GM18520 (cell line): Measurements from ENCODE around the gene CROCC2.

Experiments
- ATAC-seq: cut with Tn5 transposase; IDR thresholded peaks from one replicate; pipeline ENCODE4 v1.9.1; 2021; ENCODE audit not compliant: unreplicated experiment

The CROCC2 gene

DNA sequence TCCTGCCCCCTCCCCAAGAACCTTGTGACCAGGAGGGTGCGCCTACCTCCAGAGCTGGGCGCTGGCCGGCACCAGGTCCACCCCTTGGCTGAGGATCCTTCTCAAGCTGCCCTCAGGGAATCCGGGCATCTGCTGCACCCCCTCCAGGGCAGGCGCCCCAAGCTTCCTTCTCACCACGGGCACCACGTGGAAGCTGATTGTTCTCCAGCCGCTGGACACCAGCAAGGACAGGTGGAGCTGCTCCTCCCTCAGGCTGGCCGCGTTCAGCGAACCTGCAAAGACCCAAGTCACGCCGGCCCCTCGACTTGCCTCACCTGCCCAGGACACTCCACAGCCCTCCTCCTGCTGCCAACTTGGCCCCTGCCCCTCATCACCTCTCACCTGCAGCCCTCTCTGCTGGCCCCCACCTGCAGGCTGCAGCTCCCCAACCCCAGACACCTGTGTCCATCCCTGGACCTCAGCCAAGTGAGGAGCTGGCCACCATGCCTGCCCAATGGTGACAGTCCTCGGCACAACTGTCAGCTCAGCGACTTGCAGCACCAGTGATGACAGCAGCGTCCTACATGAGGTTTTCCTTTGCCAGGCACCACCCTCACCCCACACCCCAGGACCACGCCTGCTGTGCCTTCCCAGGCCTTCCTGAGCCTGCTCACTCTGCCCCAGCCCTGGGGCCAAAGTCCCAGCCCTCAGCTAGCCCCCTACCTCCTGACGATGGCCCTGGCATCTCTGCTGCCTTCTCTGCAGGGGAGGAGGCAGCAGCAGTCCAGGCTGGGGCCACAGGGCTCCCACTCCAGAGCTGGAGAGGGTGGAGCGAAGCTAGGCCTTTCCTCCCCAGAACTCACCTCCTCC lies 14.4 kb upstream of the CROCC2 start:
- ATAC-seq: no peak

DNA sequence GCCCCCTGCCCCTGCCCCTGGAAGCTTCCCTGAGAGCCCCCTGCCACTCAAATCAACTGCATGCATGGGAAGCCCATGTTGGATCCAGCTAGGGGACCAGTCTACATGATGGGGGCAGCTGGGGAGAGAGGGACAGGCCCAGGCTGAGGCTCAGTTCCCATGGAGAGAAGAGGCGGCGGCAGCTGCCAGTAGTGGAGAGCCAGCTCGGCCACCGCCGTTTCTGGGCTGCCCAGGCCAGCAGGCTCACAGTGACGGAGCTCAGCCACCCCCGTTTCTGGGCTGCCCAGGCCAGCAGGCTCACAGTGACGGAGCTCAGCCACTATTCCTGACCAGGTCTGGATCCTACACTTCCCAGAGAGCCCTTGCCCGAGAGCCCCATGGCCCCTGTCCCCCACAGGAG lies 13.8 kb upstream of the CROCC2 start:
- ATAC-seq: no peak

DNA sequence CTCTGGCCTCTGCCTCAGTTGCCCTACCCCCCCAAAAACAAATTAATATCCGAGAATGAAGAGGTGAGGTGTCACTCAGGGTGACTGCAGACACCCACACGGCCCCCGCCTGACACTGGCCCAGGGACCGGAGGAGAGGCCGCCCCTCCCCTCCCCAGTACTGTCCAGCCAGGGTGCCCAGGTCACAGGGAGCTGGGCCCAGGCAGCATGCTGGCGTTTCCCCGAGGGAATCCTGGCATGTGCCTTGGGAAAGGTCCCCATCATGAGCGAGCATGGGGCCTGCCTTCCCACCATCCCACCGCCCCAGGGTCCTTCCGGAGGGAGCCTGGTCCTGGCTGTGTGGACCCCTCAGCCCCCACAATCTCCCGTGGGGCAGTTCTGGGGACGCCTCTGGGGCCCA lies 13.2 kb upstream of the CROCC2 start:
- no peak for ATAC-seq

GRCh38 chr2:240893363-240893844 lies 12.7 kb upstream of the CROCC2 start:
- ATAC-seq: no peak

DNA sequence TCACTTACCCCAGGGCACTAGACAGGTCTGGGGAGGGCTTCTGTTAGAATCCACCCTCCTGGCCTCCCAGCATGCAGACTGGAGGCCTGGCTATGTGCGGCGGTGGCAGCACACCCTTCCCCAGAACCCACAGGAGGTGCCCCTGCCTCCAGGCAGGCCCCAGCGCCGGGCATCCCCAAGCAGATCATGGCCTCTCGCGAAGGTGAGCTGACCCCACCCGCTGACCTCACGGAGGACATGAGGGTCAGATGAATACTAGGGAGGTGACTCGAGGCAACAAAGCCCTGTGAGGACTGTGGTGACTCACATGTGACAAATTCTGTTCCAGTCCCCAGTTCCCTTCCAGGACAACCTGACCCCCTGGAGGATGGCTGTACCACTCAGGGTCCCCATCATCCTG lies 12.1 kb upstream of the CROCC2 start:
- no peak for ATAC-seq

- no peak for ATAC-seq
Measured at GRCh38 chr2:240894836-240895558, 11.1 kb upstream of the CROCC2 start.

DNA sequence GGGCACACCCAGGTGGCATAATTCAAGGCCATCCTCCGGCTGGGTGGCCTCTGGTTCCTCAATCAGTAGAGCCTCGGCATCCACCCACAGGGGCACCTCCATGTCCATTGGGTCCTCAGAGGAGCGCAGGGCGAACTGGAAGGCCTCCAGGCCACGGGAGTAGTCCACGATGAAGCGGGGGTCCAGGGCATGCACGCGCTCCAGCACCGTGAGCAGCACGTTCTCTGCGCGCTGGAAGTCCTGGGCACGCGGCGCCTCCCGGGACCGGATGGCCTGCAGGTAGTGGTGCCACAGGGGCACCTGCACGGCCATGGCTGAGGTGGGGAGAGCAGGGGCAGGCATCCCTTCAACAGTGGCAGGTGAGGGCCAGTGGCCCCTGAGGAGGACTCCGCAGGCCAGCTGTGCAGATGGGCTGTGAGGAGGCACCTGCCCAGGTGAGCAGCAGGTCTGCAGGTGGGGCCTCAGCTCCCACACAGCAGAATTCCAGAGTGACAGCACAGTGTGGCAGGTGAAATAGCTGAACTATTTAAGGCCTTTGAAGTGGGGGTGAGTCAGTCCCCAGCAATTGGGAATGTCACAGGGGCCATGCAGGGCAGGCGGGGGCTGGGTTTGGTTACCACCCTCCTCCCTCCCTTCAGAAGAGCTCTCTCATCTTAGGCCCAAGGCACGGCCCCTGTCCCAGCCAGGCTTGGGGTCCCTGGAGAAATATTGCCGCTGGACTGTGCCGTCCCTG lies 10.3 kb upstream of the CROCC2 start, which contains the start of gene MAB21L4:
MAB21L4 (minus strand) TSS at position 501 of the 733 bp plus-strand sequence; CDS start at position 342, 159 bp downstream.
- no peak for ATAC-seq

GRCh38 chr2:240896394-240896793 lies 9.7 kb upstream of the CROCC2 start:
- no peak for ATAC-seq

GRCh38 chr2:240896871-240897692 lies 9.1 kb upstream of the CROCC2 start:
- ATAC-seq: no peak

DNA sequence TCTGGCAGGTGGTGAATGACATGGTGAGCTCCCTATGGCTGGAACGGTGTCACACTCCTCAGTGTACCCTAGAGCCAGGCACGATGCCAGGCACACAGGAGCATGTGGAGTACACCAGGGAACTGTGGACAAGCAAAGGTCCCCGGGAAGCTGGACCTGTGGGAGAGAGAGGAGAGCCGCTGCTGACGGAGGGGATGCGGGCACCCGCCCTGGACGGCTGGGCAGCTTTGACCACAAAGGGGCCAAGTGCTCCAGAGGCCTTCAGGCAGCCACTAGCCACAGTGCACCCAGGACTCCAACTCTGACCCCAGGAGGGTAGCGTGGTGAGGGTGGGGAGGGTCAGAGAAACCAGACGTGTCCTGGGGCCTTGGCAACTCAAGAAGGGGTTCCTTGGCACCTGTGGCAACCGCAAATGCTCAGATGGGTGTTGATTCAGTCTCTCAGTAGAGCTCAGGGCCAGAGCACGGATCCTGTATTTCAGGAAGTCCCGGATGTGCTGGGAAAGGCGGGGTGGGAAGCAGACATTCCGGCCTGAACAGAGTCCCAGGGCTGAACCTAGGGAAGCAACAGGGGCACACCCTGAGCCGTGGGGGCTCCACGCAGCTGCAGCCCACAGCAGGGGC lies 7.9 kb upstream of the CROCC2 start:
- ATAC-seq: no peak

DNA sequence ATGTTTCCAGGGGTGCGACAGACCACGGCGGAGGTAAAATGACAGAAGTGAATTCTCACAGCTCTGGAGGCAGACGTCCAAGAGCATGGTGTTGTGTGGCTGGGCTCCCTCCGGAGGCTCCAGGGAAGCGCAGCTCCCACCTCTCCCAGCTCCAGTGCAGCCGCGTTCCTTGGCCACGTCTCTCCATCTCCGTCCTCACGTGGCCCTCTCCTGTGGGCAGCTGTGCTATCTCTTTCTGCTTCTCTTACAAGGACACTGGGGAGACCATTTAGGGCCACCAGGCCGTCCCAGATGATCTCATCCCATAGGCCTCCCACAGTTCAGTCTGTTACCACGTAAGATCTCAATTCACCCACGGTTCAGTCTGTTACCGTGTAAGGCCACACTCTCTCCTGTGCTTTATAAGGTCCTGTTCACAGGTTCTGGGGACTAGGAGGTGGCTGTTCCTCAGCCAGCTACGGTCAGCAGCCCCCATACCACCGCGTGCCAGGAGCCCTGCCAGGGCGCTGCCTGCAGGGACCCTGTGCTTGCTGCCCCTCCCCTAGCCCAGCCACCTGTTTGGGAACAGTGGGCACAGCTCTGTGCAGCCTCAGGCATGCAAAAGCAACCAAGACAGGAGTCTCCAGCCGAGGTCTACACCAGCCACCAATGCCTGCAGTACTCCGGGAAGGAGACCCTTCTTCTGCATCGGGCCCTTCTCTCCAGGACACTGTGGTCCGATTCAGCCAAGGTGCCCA lies 7.2 kb upstream of the CROCC2 start:
- no peak for ATAC-seq

GRCh38 chr2:240899468-240899865 lies 6.7 kb upstream of the CROCC2 start:
- no peak for ATAC-seq

GRCh38 chr2:240900141-240900860 lies 5.8 kb upstream of the CROCC2 start:
- ATAC-seq: no peak

- no peak for ATAC-seq
Measured at GRCh38 chr2:240901986-240902614, 4.0 kb upstream of the CROCC2 start.

DNA sequence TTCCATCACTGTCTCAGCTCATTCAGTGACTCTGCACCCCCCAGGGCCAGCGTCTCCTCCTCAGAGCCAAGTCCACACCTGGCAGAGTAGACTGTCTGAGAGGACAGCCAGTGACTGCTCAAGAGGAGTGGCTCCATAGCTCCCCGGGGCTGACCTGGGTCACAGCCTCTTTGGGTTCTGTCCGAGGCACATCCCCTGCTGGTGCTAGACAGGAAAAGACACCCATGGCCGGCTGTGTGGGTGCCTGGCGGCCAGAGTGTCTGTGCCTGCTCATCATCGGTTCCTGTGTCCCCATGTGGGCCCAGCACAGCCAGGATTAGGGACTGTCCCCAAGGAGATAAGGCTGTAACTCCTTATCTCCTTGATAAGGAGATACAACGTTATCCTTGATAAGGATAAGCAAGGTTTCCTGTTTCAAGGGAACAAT lies 3.5 kb upstream of the CROCC2 start:
- ATAC-seq: no peak

DNA sequence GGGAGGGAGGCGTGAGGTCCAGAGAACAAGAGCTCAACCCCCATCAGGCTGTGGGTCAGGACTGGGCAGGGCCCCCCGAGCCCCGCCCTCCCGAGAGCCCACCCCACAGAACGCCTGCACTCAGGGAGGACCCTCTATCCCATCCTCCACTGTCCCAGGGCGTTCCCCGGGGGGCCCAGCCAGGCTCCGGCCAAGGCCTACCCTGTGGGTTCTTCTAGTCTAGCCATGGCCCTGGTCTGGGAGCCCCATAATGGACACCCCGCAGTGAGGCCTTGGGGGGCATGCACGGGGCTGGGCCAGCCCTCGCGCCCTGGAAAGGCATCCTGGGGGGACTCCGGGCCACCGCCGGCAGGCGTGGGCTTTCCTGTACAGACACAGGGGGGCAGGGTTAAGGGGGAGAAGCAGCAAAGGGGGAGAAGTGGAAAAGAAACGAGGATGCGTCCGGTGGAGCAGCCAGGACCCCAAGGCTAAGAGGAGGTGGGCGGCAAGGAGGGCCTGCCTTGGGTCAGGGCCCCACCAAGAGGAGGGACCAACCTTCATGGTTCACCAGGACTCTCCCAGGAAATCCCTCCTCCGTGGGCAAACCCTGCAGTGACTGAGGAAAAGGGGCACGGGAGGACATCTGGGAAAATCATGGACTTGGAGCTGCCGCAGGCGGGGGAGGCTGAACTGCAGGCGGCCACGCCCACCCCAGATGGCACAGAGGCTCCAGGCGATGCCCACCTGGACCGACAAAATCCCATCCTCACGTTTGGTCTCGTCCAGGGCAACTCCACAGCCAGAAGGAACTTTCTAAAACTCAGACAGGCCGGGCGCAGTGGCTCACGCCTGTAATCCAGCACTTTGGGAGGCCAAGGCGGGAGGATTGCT lies 2.7 kb upstream of the CROCC2 start:
- ATAC-seq: no peak
